Neural progenitor cell (in vitro differentiated cells): ENCODE data around the gene CASP3.

Source experiments
- EZH2 ChIP-seq: fragments of 200-600 bp; sonication (generic); IDR thresholded peaks from 2 replicates; pipeline ENCODE4 v1.6.1; 2017; ENCODE audit warnings: antibody characterized with exemption, mild to moderate bottlenecking, moderate library complexity
- EZH2phosphoT487 ChIP-seq: fragments of 200-600 bp; sonication (generic); IDR thresholded peaks from 2 replicates; pipeline ENCODE4 v1.6.1; 2017; ENCODE audit warnings: antibody characterized with exemption
- TF ChIP-seq, protein P1 (sequence below): fragments of 200-600 bp; sonication (generic); IDR thresholded peaks from 2 replicates; pipeline ENCODE4 v1.5.1; 2017; ENCODE audit warnings: antibody characterized with exemption, mild to moderate bottlenecking

DNA sequence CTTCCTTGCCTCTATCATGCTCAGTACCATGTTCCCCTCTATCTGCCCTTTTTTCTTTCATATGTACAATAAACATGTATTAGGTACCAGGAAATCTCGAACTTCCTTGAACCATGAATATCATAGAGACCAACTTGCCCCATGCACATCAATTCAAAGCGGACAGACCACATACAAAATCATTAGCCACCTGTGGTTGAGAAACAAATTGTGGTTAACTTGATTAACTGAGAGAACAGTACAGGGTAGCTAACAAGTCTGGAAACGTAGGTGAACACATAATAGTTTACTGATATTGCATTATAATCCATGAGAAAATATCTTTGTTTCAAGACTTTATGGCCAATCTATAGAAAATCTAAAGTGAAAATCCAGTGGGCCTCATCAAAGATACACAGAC, 8.2 kb downstream of the CASP3 start:
- TF ChIP-seq, protein P1, sequence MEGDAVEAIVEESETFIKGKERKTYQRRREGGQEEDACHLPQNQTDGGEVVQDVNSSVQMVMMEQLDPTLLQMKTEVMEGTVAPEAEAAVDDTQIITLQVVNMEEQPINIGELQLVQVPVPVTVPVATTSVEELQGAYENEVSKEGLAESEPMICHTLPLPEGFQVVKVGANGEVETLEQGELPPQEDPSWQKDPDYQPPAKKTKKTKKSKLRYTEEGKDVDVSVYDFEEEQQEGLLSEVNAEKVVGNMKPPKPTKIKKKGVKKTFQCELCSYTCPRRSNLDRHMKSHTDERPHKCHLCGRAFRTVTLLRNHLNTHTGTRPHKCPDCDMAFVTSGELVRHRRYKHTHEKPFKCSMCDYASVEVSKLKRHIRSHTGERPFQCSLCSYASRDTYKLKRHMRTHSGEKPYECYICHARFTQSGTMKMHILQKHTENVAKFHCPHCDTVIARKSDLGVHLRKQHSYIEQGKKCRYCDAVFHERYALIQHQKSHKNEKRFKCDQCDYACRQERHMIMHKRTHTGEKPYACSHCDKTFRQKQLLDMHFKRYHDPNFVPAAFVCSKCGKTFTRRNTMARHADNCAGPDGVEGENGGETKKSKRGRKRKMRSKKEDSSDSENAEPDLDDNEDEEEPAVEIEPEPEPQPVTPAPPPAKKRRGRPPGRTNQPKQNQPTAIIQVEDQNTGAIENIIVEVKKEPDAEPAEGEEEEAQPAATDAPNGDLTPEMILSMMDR, result no peak
- no peak for TF ChIP-seq EZH2
- TF ChIP-seq EZH2phosphoT487, result no peak
